Measurements from ENCODE around the gene S100PBP. TPM values are rescaled to one million over a fixed set of nuclear protein-coding genes. Genes with fewer than 3 reads are reported as not detected.

Gene S100PBP
- total and polyA plus RNA-seq, 3 donors from 2014 or later, result 99.7 to 133 (median 120) TPM

DNA sequence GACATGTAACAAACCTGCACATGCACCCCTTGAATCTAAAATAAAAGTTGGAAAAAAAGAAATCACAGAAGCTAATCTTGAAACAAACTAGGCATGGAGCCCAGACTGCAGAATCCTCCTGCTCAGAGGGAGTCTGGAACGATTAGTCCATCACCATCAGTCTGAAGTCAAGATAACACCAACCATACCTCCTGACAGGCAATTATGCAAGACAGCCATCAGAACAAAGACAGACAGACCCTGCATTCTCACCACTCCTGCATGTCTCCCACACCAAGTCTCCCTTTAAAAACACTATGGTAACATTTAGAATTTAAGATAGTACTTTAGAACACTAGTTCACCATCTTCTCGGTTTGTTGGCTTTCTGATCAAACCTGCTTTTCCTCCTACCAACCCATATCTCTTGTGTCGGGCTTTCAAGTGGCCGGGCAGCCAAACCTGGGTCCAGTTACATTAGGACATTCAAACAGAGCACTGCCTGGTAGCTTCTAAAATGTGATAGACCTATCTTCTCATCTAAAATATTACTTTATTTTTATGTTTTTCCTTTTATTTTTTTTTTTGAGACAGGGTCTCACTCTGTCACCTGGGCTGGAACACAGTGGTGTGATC, 10.4 kb upstream of the S100PBP start:
- intact Hi-C loops (cut with DNase I; ENCODE audit: low total_unique reads), result no loop called here
- peak; percentile 56 for DNase-seq

DNA sequence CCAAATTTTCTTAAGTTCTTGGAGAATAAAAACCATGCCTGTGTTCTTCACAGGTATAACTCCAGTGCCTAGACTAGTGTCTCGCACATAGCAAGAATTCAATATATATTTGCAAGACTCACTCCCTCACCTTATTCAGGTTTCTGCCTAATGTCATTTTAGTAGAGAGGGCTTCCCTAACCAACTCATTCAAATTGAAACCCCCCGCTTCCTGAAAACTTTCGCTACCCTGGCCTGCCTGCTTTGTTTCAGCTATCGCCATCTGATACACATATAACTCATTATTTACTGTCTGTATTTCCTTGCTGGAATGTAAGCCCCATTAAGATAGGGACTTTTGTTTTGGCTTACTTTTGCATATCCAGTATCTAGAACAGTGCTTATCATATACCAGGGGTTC, 8.9 kb upstream of the S100PBP start:
- Histone ChIP-seq H3K27ac (peak overlapping the region in 1 of 2 donors; percentile 50), H3K27me3 (no peaks in the 10 kb centered on the region), H3K4me1 (peaks cover 16% of the 10 kb centered on the region), H3K9me3 (no peaks in the 10 kb centered on the region), H3K36me3 (ENCODE audit: low read depth, missing control alignments) (no peaks in the 10 kb centered on the region), H3K4me3 (no peak overlapping the region)
- no peak for DNase-seq
- intact Hi-C loops (cut with DNase I; ENCODE audit: low total_unique reads), result no loop called here
- WGBS, 2 donors, result 95% methylated on average over 4 of the region's 4 CpGs
- no peak for TF ChIP-seq POLR2A (IDR thresholded peaks at IDR 0.05)
- TF ChIP-seq, protein P1, sequence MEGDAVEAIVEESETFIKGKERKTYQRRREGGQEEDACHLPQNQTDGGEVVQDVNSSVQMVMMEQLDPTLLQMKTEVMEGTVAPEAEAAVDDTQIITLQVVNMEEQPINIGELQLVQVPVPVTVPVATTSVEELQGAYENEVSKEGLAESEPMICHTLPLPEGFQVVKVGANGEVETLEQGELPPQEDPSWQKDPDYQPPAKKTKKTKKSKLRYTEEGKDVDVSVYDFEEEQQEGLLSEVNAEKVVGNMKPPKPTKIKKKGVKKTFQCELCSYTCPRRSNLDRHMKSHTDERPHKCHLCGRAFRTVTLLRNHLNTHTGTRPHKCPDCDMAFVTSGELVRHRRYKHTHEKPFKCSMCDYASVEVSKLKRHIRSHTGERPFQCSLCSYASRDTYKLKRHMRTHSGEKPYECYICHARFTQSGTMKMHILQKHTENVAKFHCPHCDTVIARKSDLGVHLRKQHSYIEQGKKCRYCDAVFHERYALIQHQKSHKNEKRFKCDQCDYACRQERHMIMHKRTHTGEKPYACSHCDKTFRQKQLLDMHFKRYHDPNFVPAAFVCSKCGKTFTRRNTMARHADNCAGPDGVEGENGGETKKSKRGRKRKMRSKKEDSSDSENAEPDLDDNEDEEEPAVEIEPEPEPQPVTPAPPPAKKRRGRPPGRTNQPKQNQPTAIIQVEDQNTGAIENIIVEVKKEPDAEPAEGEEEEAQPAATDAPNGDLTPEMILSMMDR (IDR thresholded peaks at IDR 0.05), result no peak

More for the DNA sequence above, 10.4 kb upstream of the S100PBP start:
- Histone ChIP-seq H3K36me3 (ENCODE audit: low read depth, missing control alignments) (no peaks in the 10 kb centered on the region), H3K4me1 (peaks cover 5% of the 10 kb centered on the region), H3K4me3 (no peak overlapping the region), H3K9me3 (no peaks in the 10 kb centered on the region), H3K27ac (peak overlapping the region; percentile 14 to 50), H3K27me3 (no peaks in the 10 kb centered on the region)
- TF ChIP-seq, protein P1 (IDR thresholded peaks at IDR 0.05), result no peak
- no peak for TF ChIP-seq POLR2A (IDR thresholded peaks at IDR 0.05)
- 57 to 67% methylated on average over 4 of the region's 4 CpGs for WGBS, 2 donors

DNA sequence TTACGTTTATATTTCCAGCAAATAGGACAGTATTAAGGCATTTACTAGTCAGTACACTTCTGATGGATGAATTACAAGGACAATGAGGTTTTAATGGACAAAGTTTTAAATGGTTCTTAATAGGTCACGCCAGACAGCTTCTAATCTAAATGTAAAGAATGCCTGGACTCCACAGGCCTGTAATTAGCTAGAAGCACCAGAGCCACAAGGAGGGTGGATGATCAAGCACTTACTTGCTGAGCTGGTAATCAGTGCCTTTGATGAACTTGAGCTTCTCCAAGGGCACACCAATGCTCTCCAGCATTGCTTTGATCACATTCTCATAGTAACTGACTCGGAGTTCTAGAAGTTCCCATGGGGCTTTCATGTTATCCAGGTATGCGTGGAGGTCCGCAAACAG, 7.1 kb upstream of the S100PBP start:
- TF ChIP-seq, protein P1 (IDR thresholded peaks at IDR 0.05), result no peak
- no peak for TF ChIP-seq POLR2A (IDR thresholded peaks at IDR 0.05)
- Histone ChIP-seq H3K4me1 (peaks cover 30% of the 10 kb centered on the region), H3K9me3 (no peaks in the 10 kb centered on the region), H3K27ac (peak overlapping the region in 1 of 2 donors; percentile 47), H3K27me3 (no peaks in the 10 kb centered on the region), H3K4me3 (no peak overlapping the region), H3K36me3 (ENCODE audit: low read depth, missing control alignments) (no peaks in the 10 kb centered on the region)
- intact Hi-C loops (cut with DNase I; ENCODE audit: low total_unique reads), result no loop called here
- 76% methylated on average over 5 of the region's 5 CpGs for WGBS, 2 donors
- DNase-seq, result no peak

DNA sequence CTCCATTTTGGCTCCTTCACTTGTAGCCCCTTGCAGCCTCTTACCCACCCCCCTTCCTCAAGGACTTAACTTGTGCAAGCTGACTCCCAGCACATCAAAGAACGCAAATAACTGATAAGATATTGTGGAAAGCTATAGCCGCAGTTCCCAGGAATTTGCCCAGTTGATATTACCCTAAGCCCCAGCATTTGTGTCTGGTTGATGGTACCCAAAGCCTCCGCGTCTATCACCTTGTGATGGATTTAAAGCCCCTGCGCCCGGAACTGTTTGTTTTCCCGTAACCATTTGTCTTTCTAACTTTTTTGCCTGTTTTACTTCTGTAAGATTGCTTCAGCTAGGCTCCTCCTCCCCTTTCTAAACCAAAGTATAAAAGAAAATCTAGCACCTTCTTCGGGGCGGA, 6.2 kb upstream of the S100PBP start:
- intact Hi-C loops (cut with DNase I; ENCODE audit: low total_unique reads), result no loop called here
- Histone ChIP-seq H3K27ac (peak overlapping the region in 1 of 2 donors; percentile 21), H3K4me1 (peaks cover 39% of the 10 kb centered on the region), H3K4me3 (no peak overlapping the region), H3K9me3 (no peaks in the 10 kb centered on the region), H3K36me3 (ENCODE audit: low read depth, missing control alignments) (no peaks in the 10 kb centered on the region), H3K27me3 (no peaks in the 10 kb centered on the region)
- DNase-seq, result no peak
- no peak for TF ChIP-seq POLR2A (IDR thresholded peaks at IDR 0.05)
- TF ChIP-seq, protein P1 (IDR thresholded peaks at IDR 0.05), result no peak
- WGBS, 2 donors, result 69 to 81% methylated on average over 9 of the region's 9 CpGs

DNA sequence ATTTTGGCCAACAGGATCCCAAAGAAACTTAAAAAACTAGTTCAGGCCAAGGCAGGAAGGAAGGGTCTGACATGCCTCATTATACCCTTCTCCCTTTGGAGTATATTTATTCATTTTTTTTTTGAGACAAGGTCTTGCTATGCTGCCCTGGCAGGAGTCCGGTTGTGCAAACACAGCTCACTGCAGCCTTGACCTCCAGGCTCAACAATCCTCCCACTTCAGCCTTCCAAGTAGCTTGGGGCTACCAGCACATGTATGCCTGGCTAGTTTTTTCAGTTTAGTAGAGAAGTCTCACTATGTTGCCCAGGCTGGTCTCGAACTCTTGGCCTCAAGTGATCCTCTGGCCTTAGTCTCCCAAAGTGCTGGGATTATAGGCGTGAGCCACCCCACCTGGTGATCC, 5.5 kb upstream of the S100PBP start:
- Histone ChIP-seq H3K36me3 (ENCODE audit: low read depth, missing control alignments) (no peaks in the 10 kb centered on the region), H3K27me3 (no peaks in the 10 kb centered on the region), H3K9me3 (no peaks in the 10 kb centered on the region), H3K4me1 (peaks cover 40% of the 10 kb centered on the region), H3K27ac (peak overlapping the region in 1 of 2 donors; percentile 9), H3K4me3 (no peak overlapping the region)
- intact Hi-C loops (cut with DNase I; ENCODE audit: low total_unique reads), result no loop called here
- no peak for DNase-seq
- 64 to 68% methylated on average over 3 of the region's 3 CpGs for WGBS, 2 donors
- TF ChIP-seq POLR2A (IDR thresholded peaks at IDR 0.05), result no peak
- TF ChIP-seq, protein P1 (IDR thresholded peaks at IDR 0.05), result no peak

Data from testis (tissue), 3 donors.